Peyer's patch (tissue), 4 donors: ENCODE data around the gene CARM1.

Source experiments
- POLR2A ChIP-seq, 2 donors: fragments of 450-650 bp; IDR thresholded peaks; one replicate each; pipeline ENCODE4 v1.5.1; 2017; ENCODE audit warnings: antibody characterized with exemption in 2 of 2, mild to moderate bottlenecking in 2 of 2, moderate library complexity in 2 of 2
- TF ChIP-seq, protein P1 (sequence below), 6 experiments: fragments of 450-650 bp in 4 of 6; fragments of 200-600 bp in 2 of 6; sonication (generic) in 1 of 6; IDR thresholded peaks; one replicate each; pipeline ENCODE4 v1.5.1; 2017 to 2019; ENCODE audit warnings: antibody characterized with exemption in 6 of 6, mild to moderate bottlenecking in 3 of 6, moderate library complexity in 1 of 6

GRCh38 chr19:10854350-10855089, 16.8 kb upstream of the CARM1 start:
- TF ChIP-seq, protein P1, sequence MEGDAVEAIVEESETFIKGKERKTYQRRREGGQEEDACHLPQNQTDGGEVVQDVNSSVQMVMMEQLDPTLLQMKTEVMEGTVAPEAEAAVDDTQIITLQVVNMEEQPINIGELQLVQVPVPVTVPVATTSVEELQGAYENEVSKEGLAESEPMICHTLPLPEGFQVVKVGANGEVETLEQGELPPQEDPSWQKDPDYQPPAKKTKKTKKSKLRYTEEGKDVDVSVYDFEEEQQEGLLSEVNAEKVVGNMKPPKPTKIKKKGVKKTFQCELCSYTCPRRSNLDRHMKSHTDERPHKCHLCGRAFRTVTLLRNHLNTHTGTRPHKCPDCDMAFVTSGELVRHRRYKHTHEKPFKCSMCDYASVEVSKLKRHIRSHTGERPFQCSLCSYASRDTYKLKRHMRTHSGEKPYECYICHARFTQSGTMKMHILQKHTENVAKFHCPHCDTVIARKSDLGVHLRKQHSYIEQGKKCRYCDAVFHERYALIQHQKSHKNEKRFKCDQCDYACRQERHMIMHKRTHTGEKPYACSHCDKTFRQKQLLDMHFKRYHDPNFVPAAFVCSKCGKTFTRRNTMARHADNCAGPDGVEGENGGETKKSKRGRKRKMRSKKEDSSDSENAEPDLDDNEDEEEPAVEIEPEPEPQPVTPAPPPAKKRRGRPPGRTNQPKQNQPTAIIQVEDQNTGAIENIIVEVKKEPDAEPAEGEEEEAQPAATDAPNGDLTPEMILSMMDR (IDR thresholded peaks at IDR 0.05): no peak
- no peak for TF ChIP-seq POLR2A (IDR thresholded peaks at IDR 0.05)
